H7 (cell line): ENCODE data around the gene NUTM1. TPM values are rescaled to one million over a fixed set of nuclear protein-coding genes. Genes with fewer than 3 reads are reported as not detected.
A peak's percentile ranks its signal among the peaks of the same experiment; 100 is the strongest.
"Not testable (repeated sequence)": the region's sequence is repeated elsewhere in the genome, so short reads cannot be mapped to it uniquely, and the experiment has no call there.

Experiments used
- DNase-seq: peaks from one replicate; pipeline ENCODE4 v3.0.0; 2012
- H3K27me3 ChIP-seq: 2 replicates; pipeline ENCODE4 v1.6.0; 2011; ENCODE audit warnings: mild to moderate bottlenecking, low read length; ENCODE audit not compliant: control insufficient read depth, insufficient read depth
- H3K36me3 ChIP-seq: replicated peaks from 2 replicates; pipeline ENCODE4 v1.5.1; 2011; ENCODE audit warnings: low read length; ENCODE audit not compliant: control insufficient read depth, insufficient read depth
- H3K4me3 ChIP-seq: 2 replicates; pipeline ENCODE4 v1.5.1; 2011; ENCODE audit warnings: low read depth, mild to moderate bottlenecking, control low read depth, low read length, moderate library complexity; ENCODE audit not compliant: insufficient read depth
- total RNA-seq: library from RNA; depleted of rRNA; stranded (reverse); fragments of >200 nt; shearing (Covaris generic); gene quantifications from 2 replicates; pipeline ENCODE4 v1.2.3, GENCODE V29; 2014

Gene NUTM1
- total RNA-seq, 1 experiment from 2014 or later = 0.28 TPM

- Histone ChIP-seq H3K4me3 (0 out of 2 replicates have a peak overlapping the region, but pooled peaks have one; percentile 81), H3K27me3 (no peaks in the 10 kb centered on the region), H3K36me3 (peaks cover 16% of the 10 kb centered on the region)
- peak; percentile 65 for DNase-seq
These were observed 22.1 kb downstream of the NUTM1 start for GRCh38 chr15:34365091-34365825.

GRCh38 chr15:34365836-34366235, 22.7 kb downstream of the NUTM1 start:
- peak overlapping the region; percentile 81 for H3K4me3 ChIP-seq
- H3K27me3 ChIP-seq = no peaks in the 10 kb centered on the region
- DNase-seq = no peak
- peaks cover 12% of the 10 kb centered on the region for H3K36me3 ChIP-seq

GRCh38 chr15:34366271-34367065, 23.4 kb downstream of the NUTM1 start:
- Histone ChIP-seq H3K27me3 (no peaks in the 10 kb centered on the region), H3K4me3 (peak overlapping the region; percentile 81), H3K36me3 (peaks cover 10% of the 10 kb centered on the region)
- DNase-seq = peak; percentile 92

GRCh38 chr15:34367101-34368081, 24.3 kb downstream of the NUTM1 start, which contains the start of gene LPCAT4:
LPCAT4 (minus strand) TSS chr15:34367196; CDS start chr15:34367100, 96 bp downstream.
- Histone ChIP-seq H3K4me3 (peak within 1 kb of the TSS; percentile 90), H3K27me3 (no peaks in the 10 kb centered on the region), H3K36me3 (peaks cover 10% of the 10 kb centered on the region)
- DNase-seq = peak; percentile 98

- no peak for DNase-seq
- no peaks in the 10 kb centered on the region for H3K27me3 ChIP-seq
These were observed 27.0 kb downstream of the NUTM1 start for GRCh38 chr15:34370129-34370528.

GRCh38 chr15:34370643-34371042, 27.5 kb downstream of the NUTM1 start:
- no peak overlapping the region for H3K4me3 ChIP-seq
- no peaks in the 10 kb centered on the region for H3K27me3 ChIP-seq
- no peak for DNase-seq
- no peaks in the 10 kb centered on the region for H3K36me3 ChIP-seq

More at GRCh38 chr15:34370129-34370528, 27.0 kb downstream of the NUTM1 start:
- no peaks in the 10 kb centered on the region; the same call in 1 of the 2 replicates for H3K36me3 ChIP-seq
- no peak overlapping the region for H3K4me3 ChIP-seq

GRCh38 chr15:34373951-34374350, 30.8 kb downstream of the NUTM1 start:
- H3K36me3 ChIP-seq = no peaks in the 10 kb centered on the region
- H3K27me3 ChIP-seq = no peaks in the 10 kb centered on the region

GRCh38 chr15:34374816-34375215, 31.7 kb downstream of the NUTM1 start:
- no peaks in the 10 kb centered on the region for H3K27me3 ChIP-seq
- no peaks in the 10 kb centered on the region for H3K36me3 ChIP-seq
- no peak overlapping the region for H3K4me3 ChIP-seq
- DNase-seq = no peak

More at GRCh38 chr15:34373951-34374350, 30.8 kb downstream of the NUTM1 start:
- DNase-seq = no peak
- no peak overlapping the region for H3K4me3 ChIP-seq

GRCh38 chr15:34375541-34375940, 32.4 kb downstream of the NUTM1 start:
- H3K36me3 ChIP-seq, H3K27me3 ChIP-seq, DNase-seq, H3K4me3 ChIP-seq: not testable (repeated sequence)

GRCh38 chr15:34376856-34377255, 33.7 kb downstream of the NUTM1 start:
- no peak for DNase-seq
- no peaks in the 10 kb centered on the region for H3K36me3 ChIP-seq
- no peaks in the 10 kb centered on the region for H3K27me3 ChIP-seq
- no peak overlapping the region for H3K4me3 ChIP-seq

GRCh38 chr15:34380491-34380890, 37.4 kb downstream of the NUTM1 start:
- H3K4me3 ChIP-seq, H3K27me3 ChIP-seq, H3K36me3 ChIP-seq, DNase-seq: not testable (repeated sequence)

- H3K36me3 ChIP-seq, H3K27me3 ChIP-seq, DNase-seq: not testable (repeated sequence)
These were observed 38.9 kb downstream of the NUTM1 start for GRCh38 chr15:34381829-34382521.

GRCh38 chr15:34389594-34390086, 46.5 kb downstream of the NUTM1 start:
- DNase-seq, H3K4me3 ChIP-seq, H3K27me3 ChIP-seq, H3K36me3 ChIP-seq: not testable (repeated sequence)

More at GRCh38 chr15:34381829-34382521, 38.9 kb downstream of the NUTM1 start:
- not testable (repeated sequence) for H3K4me3 ChIP-seq
